Left lung (tissue), 10 donors: ENCODE data around the gene COL25A1. TPM values are rescaled to one million over a fixed set of nuclear protein-coding genes. Genes with fewer than 3 reads are reported as not detected.
"Not testable (repeated sequence)": the region's sequence is repeated elsewhere in the genome, so short reads cannot be mapped to it uniquely, and the experiment has no call there.

Experiments used
- ATAC-seq: fragments of 200-7000 bp; cut with Tn5 transposase; one replicate; pipeline ENCODE4 v1.9.1; 2020; ENCODE audit warnings: moderate library complexity
- DNase-seq, 4 donors: peaks; one replicate each; pipeline ENCODE4 v3.0.0-alpha.2; 2013 to 2020
- H3K27ac ChIP-seq, 2 donors: fragments of 200-600 bp; sonication (generic) in 1 of 2; one replicate each; pipeline versions ENCODE4 v1.5.0 to v1.8.0; 2020 to 2021
- H3K27me3 ChIP-seq, 2 donors: fragments of 200-600 bp; sonication (generic) in 1 of 2; one replicate each; pipeline versions ENCODE4 v1.5.0 to v1.8.0; 2020 to 2021
- H3K36me3 ChIP-seq, 2 donors: fragments of 200-600 bp; sonication (generic) in 1 of 2; one replicate each; pipeline versions ENCODE4 v1.5.0 to v1.8.0; 2020 to 2021
- H3K4me1 ChIP-seq, 2 donors: fragments of 200-600 bp; one replicate each; pipeline ENCODE4 v1.8.0; 2021
- H3K4me3 ChIP-seq, 2 donors: fragments of 200-600 bp; sonication (generic) in 1 of 2; one replicate each; pipeline versions ENCODE4 v1.5.0 to v1.8.0; 2020 to 2021; ENCODE audit warnings: mild to moderate bottlenecking in 1 of 2
- H3K9me3 ChIP-seq, 2 donors: fragments of 200-600 bp; sonication (generic) in 1 of 2; one replicate each; pipeline versions ENCODE4 v1.5.0 to v1.8.0; 2020 to 2021
- CTCF ChIP-seq, 2 donors: fragments of 200-600 bp; sonication (generic) in 1 of 2; IDR thresholded peaks; one replicate each; pipeline versions ENCODE4 v1.5.0 to v1.8.0; 2021; ENCODE audit warnings: antibody characterized with exemption in 2 of 2
- intact Hi-C, 2 donors: fragments of 100-400 bp; cut with DNase I; formaldehyde crosslinking; loops; one replicate each; pipeline versions ENCODE4 v1.11.2 to v1.14.2; 2022
- polyA plus RNA-seq, 6 donors: library from polyadenylated mRNA; unstranded; fragments of 120-200 nt; gene quantifications; one replicate each; pipeline ENCODE4 v1.2.1, GENCODE V29; 2013; ENCODE audit not compliant: insufficient read length in 6 of 6
- total RNA-seq, 2 donors: library from RNA; stranded (reverse); fragmentation: NEBNext Ultra II Directional; extraction: Animal tissue kit (Norgen Biotek cat#: 25700); gene quantifications; one replicate each; pipeline ENCODE4 v1.2.1, GENCODE V29; 2021
- donor health status: DM: no; HTN: yes; CAD: no.
- donor health status: DM: no; HTN: no; CAD: no.

COL25A1 gene
- total and polyA plus RNA-seq, 8 donors, result 0.13 to 1.8 (median 1.4) TPM

DNA sequence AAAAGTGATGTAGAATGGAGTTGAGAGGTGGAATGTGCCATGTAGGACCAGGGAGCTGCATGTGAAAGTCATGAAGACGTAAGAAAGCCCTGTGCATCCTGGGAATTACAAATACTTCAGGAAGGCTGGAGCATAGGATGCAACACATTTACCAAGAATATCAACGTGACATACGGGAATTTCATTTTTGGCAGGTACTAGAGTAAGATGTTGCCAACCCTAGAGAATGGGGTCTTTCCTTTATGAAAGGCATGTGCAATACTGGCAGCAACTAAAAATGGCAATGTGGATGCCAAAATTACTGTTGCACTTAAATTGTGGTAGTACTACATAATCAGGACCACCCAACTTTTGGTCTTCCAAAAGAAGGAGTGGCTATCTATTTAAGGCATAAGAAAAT lies 188.0 kb downstream of the COL25A1 start:
- Histone ChIP-seq H3K36me3 (no peaks in the 10 kb centered on the region), H3K4me1 (no peaks in the 10 kb centered on the region), H3K4me3 (no peak overlapping the region), H3K9me3 (no peaks in the 10 kb centered on the region), H3K27ac (no peak overlapping the region), H3K27me3 (no peaks in the 10 kb centered on the region)
- TF ChIP-seq CTCF (IDR thresholded peaks at IDR 0.05), result no peak
- ATAC-seq (no peak), DNase-seq (no peak)
- intact Hi-C loops, result no loop called here

GRCh38 chr4:109113521-109113920 lies 188.9 kb downstream of the COL25A1 start:
- H3K36me3 ChIP-seq, result no peaks in the 10 kb centered on the region
- ATAC-seq (no peak), DNase-seq (no peak)
- no peaks in the 10 kb centered on the region for H3K4me1 ChIP-seq
- H3K27me3 ChIP-seq, result no peaks in the 10 kb centered on the region
- intact Hi-C loops, result no loop called here
- no peak for TF ChIP-seq CTCF (IDR thresholded peaks at IDR 0.05)
- no peak overlapping the region for H3K27ac ChIP-seq
- no peaks in the 10 kb centered on the region for H3K9me3 ChIP-seq
- H3K4me3 ChIP-seq, result no peak overlapping the region

- intact Hi-C loops, result no loop called here
- Histone ChIP-seq H3K9me3 (no peaks in the 10 kb centered on the region), H3K27me3 (no peaks in the 10 kb centered on the region), H3K4me3 (no peak overlapping the region), H3K4me1 (no peaks in the 10 kb centered on the region), H3K27ac (no peak overlapping the region), H3K36me3 (no peaks in the 10 kb centered on the region)
- no peak for DNase-seq
- TF ChIP-seq CTCF (IDR thresholded peaks at IDR 0.05), result no peak
- no peak for ATAC-seq
These were observed 191.4 kb downstream of the COL25A1 start for GRCh38 chr4:109111031-109111430.

DNA sequence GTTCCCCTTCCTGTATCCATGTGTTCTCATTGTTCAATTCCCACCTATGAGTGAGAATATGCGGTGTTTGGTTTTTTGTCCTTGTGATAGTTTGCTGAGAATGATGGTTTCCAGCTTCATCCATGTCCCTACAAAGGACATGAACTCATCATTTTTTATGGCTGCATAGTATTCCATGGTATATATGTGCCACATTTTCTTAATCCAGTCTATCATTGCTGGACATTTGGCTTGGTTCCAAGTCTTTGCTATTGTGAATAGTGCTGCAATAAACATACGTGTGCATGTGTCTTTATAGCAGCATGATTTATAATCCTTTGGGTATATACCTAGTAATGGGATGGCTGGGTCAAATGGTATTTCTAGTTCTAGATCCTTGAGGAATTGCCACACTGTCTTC lies 194.2 kb downstream of the COL25A1 start:
- H3K4me3 ChIP-seq, H3K27me3 ChIP-seq, intact Hi-C loops, ATAC-seq, H3K36me3 ChIP-seq, DNase-seq, H3K27ac ChIP-seq, H3K9me3 ChIP-seq, H3K4me1 ChIP-seq: not testable (repeated sequence)

- no peak for ATAC-seq
- no peak overlapping the region for H3K27ac ChIP-seq
These were observed 208.4 kb downstream of the COL25A1 start for GRCh38 chr4:109094056-109094455.

More at GRCh38 chr4:109094056-109094455, 208.4 kb downstream of the COL25A1 start:
- no peak for DNase-seq
- Histone ChIP-seq H3K27me3 (no peaks in the 10 kb centered on the region), H3K4me1 (no peaks in the 10 kb centered on the region), H3K9me3 (no peaks in the 10 kb centered on the region), H3K36me3 (no peaks in the 10 kb centered on the region), H3K4me3 (no peak overlapping the region)
- intact Hi-C loops, result no loop called here
- TF ChIP-seq CTCF (IDR thresholded peaks at IDR 0.05), result no peak
